K562 (cell line): ENCODE results near the gene MAP7D1. TPM values are rescaled to one million over a fixed set of nuclear protein-coding genes. Genes with fewer than 3 reads are reported as not detected.
A peak's percentile ranks its signal among the peaks of the same experiment; 100 is the strongest.

Experiments
- ARHGAP35 ChIP-seq: fragments of 450-650 bp; IDR thresholded peaks from 2 replicates; pipeline ENCODE4 v1.6.1; 2018; ENCODE audit not compliant: partially characterized antibody
- CAMTA2 ChIP-seq: fragments of 250-450 bp; sonication (Bioruptor Pico); conservative IDR thresholded peaks from 2 replicates; pipeline ENCODE4 v1.5.1; 2022
- FOXK1 ChIP-seq: sonication (generic); formaldehyde crosslinking; IDR thresholded peaks from 2 replicates; pipeline ENCODE4 v1.8.0; 2022; ENCODE audit warnings: missing genetic modification reagents, mild to moderate bottlenecking, borderline replicate concordance
- MTA1 ChIP-seq: fragments of 450-650 bp; IDR thresholded peaks from 2 replicates; pipeline ENCODE4 v1.6.1; 2017; ENCODE audit warnings: borderline replicate concordance
- MYNN ChIP-seq, 2 experiments: sonication (generic); formaldehyde crosslinking in 1 of 2; IDR thresholded peaks; 2 replicates each; pipeline versions ENCODE4 v1.5.0 to v1.6.1; 2016 to 2020; ENCODE audit warnings: antibody characterized with exemption in 1 of 2, missing genetic modification reagents in 1 of 2
- PHF20 ChIP-seq: fragments of 450-650 bp; IDR thresholded peaks from 2 replicates; pipeline ENCODE4 v1.6.1; 2018; ENCODE audit not compliant: partially characterized antibody
- ZBTB17 ChIP-seq: fragments of 450-650 bp; formaldehyde crosslinking; IDR thresholded peaks from 2 replicates; pipeline ENCODE4 v1.4.0; 2020; ENCODE audit warnings: mild to moderate bottlenecking
- ZNF354B ChIP-seq: fragments of 250-450 bp; sonication (Bioruptor Pico); IDR thresholded peaks from 2 replicates; pipeline ENCODE4 v1.4.0; 2020
- polyA plus RNA-seq, 8 experiments: library from polyadenylated mRNA; depleted of rRNA in 4 of 8; stranded (reverse) in 5 of 8; unstranded in 3 of 8; fragments of >200 nt; fragmentation: Nextera tagmentation in 2 of 8; fragmentation: Illumina TruSeq in 1 of 8; extraction: Ambion mirVana in 2 of 8; extraction: Trizol in 1 of 8; gene quantifications; 2 replicates each; pipeline versions ENCODE4 v1.2.1 to v1.2.3, GENCODE V29; 2011 to 2014; ENCODE audit warnings: inconsistent platforms in 1 of 8, missing spikeins in 1 of 8
- total RNA-seq, 7 experiments: library from RNA; depleted of rRNA in 6 of 7; stranded (reverse); fragments of >200 nt in 6 of 7; fragmentation: Illumina TruSeq in 2 of 7; extraction: Trizol in 2 of 7; gene quantifications; 2 replicates each; pipeline versions ENCODE4 v1.2.1 to v1.2.3, GENCODE V29; 2011 to 2021; ENCODE audit warnings: low replicate concordance in 1 of 7
- TF ChIP-seq, protein P1 (sequence below): fragments of 450-650 bp; IDR thresholded peaks from 2 replicates; pipeline ENCODE4 v1.6.1; 2016; ENCODE audit warnings: antibody characterized with exemption

MAP7D1 gene
- total and polyA plus RNA-seq, 9 of the 15 experiments (the other 6 are each of a cell fraction or from before 2014, with no cell fraction given): 3.6 to 108 (median 34.5) TPM

DNA sequence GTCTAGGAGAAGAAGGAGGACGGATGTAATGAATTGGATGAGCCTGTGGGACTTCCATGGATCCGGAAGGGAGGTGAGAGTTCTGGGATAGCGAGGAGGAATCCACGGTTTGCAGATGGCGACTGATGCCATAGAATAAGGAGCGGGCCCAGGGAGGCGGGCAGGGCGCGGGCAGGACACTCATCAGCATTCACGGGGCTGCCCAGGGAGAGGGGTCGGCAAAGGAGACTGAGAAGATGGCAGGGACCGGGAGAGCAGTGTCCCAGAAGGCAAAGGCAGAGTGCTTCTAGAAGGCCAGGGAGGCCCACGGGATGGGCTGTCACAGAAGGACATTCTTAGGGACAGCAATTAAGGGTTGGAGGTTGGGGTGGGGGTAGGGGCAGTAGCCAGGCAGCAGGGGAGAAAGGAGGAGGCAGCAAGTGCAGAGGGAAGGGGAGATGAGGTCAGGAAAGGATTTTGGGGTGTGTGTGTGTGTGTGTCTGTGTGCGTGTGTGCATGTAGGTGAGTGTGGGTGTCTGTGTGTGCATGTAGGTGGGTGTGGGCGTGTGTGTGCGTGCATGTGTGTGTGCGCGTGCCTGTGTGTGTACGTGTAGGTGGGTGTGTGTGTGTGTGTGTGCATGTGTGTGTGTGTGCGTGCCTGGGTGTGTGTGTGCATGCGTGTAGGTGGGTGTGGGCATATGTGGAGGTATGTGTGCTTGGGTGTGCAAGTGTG is 29.8 kb upstream of the MAP7D1 start (continued):
- peak; percentile 90 for TF ChIP-seq MYNN (IDR thresholded peaks at IDR 0.05)
- no peak for TF ChIP-seq MYNN (CRISPR knock-in tag; IDR thresholded peaks at IDR 0.05)
- no peak for TF ChIP-seq MTA1
- TF ChIP-seq ZBTB17 (CRISPR knock-in tag): no peak
- peak; percentile 36 for TF ChIP-seq PHF20
- TF ChIP-seq ARHGAP35: peak; percentile 34
- TF ChIP-seq ZNF354B (CRISPR knock-in tag): no peak
- TF ChIP-seq CAMTA2 (CRISPR knock-in tag): no peak
- TF ChIP-seq, protein P1, sequence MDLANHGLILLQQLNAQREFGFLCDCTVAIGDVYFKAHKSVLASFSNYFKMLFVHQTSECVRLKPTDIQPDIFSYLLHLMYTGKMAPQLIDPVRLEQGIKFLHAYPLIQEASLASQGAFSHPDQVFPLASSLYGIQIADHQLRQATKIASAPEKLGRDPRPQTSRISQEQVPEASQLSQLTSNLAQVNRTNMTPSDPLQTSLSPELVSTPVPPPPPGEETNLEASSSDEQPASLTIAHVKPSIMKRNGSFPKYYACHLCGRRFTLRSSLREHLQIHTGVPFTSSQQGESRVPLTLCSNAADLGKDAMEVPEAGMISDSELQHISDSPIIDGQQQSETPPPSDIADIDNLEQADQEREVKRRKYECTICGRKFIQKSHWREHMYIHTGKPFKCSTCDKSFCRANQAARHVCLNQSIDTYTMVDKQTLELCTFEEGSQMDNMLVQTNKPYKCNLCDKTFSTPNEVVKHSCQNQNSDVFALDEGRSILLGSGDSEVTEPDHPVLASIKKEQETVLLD: 0 out of 2 replicates have a peak, but pooled peaks have one; percentile 15
- no peak for TF ChIP-seq FOXK1 (CRISPR knock-in tag)
